Measurements from ENCODE around the gene CACNB1.

Gene CACNB1

DNA sequence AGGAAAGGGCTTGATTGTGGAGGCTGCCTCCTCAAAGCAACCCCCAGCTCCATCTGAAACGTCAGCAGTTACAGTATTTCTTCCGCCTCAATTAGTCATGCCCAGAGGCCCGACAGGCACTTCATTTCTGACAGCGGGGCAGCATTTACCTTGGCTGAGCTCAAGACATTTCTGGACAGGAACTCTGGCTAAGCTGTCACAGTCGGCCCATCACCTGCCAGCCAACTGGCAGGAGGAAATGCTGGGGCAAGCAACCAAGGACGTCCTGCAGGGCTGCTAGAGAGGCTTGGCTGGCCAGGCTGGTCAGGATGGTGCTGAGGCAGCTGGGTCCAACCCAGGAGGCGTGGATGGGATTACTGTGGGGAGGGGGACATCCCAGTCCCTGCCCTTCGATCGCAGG is 73.8 kb downstream of the CACNB1 start:
- no peak for DNase-seq (ENCODE audit: low read depth in 2 of 2)
